B cell (primary cell): ENCODE data around the gene RAPGEF1. TPM values are rescaled to one million over a fixed set of nuclear protein-coding genes. Genes with fewer than 3 reads are reported as not detected.

Experiments
- ATAC-seq: fragments of 200-7000 bp; cut with Tn5 transposase; one replicate; pipeline ENCODE4 v1.10.0; 2021; ENCODE audit warnings: low read depth, mild to moderate bottlenecking, moderate number of reproducible peaks, moderate library complexity
- CTCF ChIA-PET: fragments of 350-600 bp; sonication (Branson Sonifier 250); formaldehyde crosslinking; loops from one replicate; lab custom pipeline; 2021; ENCODE audit warnings: antibody characterized with exemption, inconsistent platforms; lab: Charles Lee
- POLR2A ChIA-PET: fragments of 350-600 bp; sonication (Branson Sonifier 250); formaldehyde crosslinking; loops from one replicate; lab custom pipeline; 2021; ENCODE audit warnings: antibody characterized with exemption; lab: Charles Lee
- DNase-seq: peaks from one replicate; pipeline ENCODE4 v3.0.0; 2013
- H2AFZ ChIP-seq: 2 replicates; pipeline ENCODE4 v1.6.1; 2012; ENCODE audit warnings: mild to moderate bottlenecking, low read depth, low read length; ENCODE audit not compliant: insufficient read depth, poor library complexity, severe bottlenecking
- H3K27ac ChIP-seq, 2 donors: 1 replicate in 1 of 2; 2 replicates in 1 of 2; pipeline ENCODE4 v1.5.1; 2012 to 2013; ENCODE audit warnings: low read length in 2 of 2, mild to moderate bottlenecking in 2 of 2, moderate library complexity in 1 of 2
- H3K27me3 ChIP-seq, 4 experiments: fragments of 200-600 bp in 1 of 4; sonication (generic) in 1 of 4; replicated peaks in 1 of 4; 1 replicate in 2 of 4; 2 replicates in 2 of 4; pipeline versions ENCODE4 v1.6.1 to v1.7.0; 2013 to 2016; ENCODE audit warnings: low read length in 3 of 4, mild to moderate bottlenecking in 2 of 4, mixed read lengths in 1 of 4, moderate library complexity in 1 of 4; ENCODE audit not compliant: insufficient read depth in 4 of 4, control insufficient read depth in 3 of 4; ENCODE audit errors: control extremely low read depth in 1 of 4
- H3K36me3 ChIP-seq, 2 experiments: replicated peaks in 1 of 2; 1 replicate in 1 of 2; 2 replicates in 1 of 2; pipeline versions ENCODE4 v1.6.1 to v1.7.1; 2013; ENCODE audit warnings: low read length in 1 of 2; ENCODE audit not compliant: insufficient read depth in 2 of 2, control insufficient read depth in 1 of 2; ENCODE audit errors: control extremely low read depth in 1 of 2, extremely low read depth in 1 of 2
- H3K4me1 ChIP-seq, 2 donors: fragments of 200-600 bp in 1 of 2; sonication (generic) in 1 of 2; 1 replicate in 1 of 2; 2 replicates in 1 of 2; pipeline versions ENCODE4 v1.5.1 to v1.6.1; 2013 to 2017; ENCODE audit warnings: low read length in 2 of 2; ENCODE audit not compliant: control insufficient read depth in 2 of 2, insufficient read depth in 2 of 2
- H3K4me2 ChIP-seq: replicated peaks from 2 replicates; pipeline ENCODE3; 2012; ENCODE audit warnings: mild to moderate bottlenecking, low read depth, low read length; ENCODE audit not compliant: poor library complexity, severe bottlenecking
- H3K4me3 ChIP-seq, 5 experiments: fragments of 200-600 bp in 1 of 5; sonication (generic) in 1 of 5; 1 replicate in 3 of 5; 2 replicates in 2 of 5; pipeline versions ENCODE4 v1.5.1 to v1.7.0; 2011 to 2016; ENCODE audit warnings: low read length in 4 of 5, mild to moderate bottlenecking in 4 of 5, low read depth in 2 of 5, control low read depth in 1 of 5, moderate library complexity in 1 of 5; ENCODE audit not compliant: insufficient read depth in 1 of 5; ENCODE audit errors: control extremely low read depth in 1 of 5, extremely low read depth in 1 of 5
- H3K79me2 ChIP-seq: fragments of 200-600 bp; sonication (generic); one replicate; pipeline ENCODE4 v1.6.0; 2016; ENCODE audit warnings: low read length; ENCODE audit not compliant: control insufficient read depth, insufficient read depth
- H3K9ac ChIP-seq: fragments of 200-600 bp; sonication (generic); 2 replicates; pipeline ENCODE4 v1.6.1; 2017; ENCODE audit warnings: mild to moderate bottlenecking, low read length, moderate library complexity
- H3K9me3 ChIP-seq, 3 donors: one replicate each; pipeline versions ENCODE4 v1.6.1 to v1.7.1; 2013; ENCODE audit warnings: low read length in 2 of 3; ENCODE audit not compliant: control insufficient read depth in 2 of 3, insufficient read depth in 1 of 3; ENCODE audit errors: control extremely low read depth in 1 of 3
- H4K20me1 ChIP-seq: 2 replicates; pipeline ENCODE4 v1.6.0; 2012; ENCODE audit warnings: mild to moderate bottlenecking, low read length; ENCODE audit not compliant: insufficient read depth, control insufficient read depth, poor library complexity, severe bottlenecking
- H3K27ac Mint-ChIP-seq: one replicate; pipeline ENCODE4 v1.8.0; 2021; ENCODE audit warnings: mixed read lengths
- H3K27me3 Mint-ChIP-seq: one replicate; pipeline ENCODE4 v1.8.0; 2021; ENCODE audit warnings: mixed read lengths
- H3K4me1 Mint-ChIP-seq: one replicate; pipeline ENCODE4 v1.8.0; 2021; ENCODE audit warnings: mixed read lengths
- H3K4me3 Mint-ChIP-seq: one replicate; pipeline ENCODE4 v1.8.0; 2021; ENCODE audit warnings: mixed read lengths
- H3K9me3 Mint-ChIP-seq: one replicate; pipeline ENCODE4 v1.8.0; 2022; ENCODE audit warnings: mixed read lengths; ENCODE audit not compliant: insufficient read depth
- CTCF ChIP-seq: fragments of 200-600 bp; IDR thresholded peaks from one replicate; pipeline ENCODE4 v1.8.0; 2022; ENCODE audit warnings: antibody characterized with exemption, mild to moderate bottlenecking
- EZH2 ChIP-seq: IDR thresholded peaks from 2 replicates; pipeline ENCODE4 v1.6.1; 2012; ENCODE audit warnings: borderline replicate concordance, low read depth, mild to moderate bottlenecking, moderate library complexity, low read length; ENCODE audit not compliant: insufficient read depth, poor library complexity, severe bottlenecking
- WGBS: methylation state at CpG from one replicate; pipeline ENCODE4 v1.1.5; 2013; ENCODE audit warnings: missing lambda C conversion rate; ENCODE audit not compliant: insufficient coverage; 5-methylcytosine and 5-hydroxymethylcytosine counted together
- intact Hi-C: fragments of 100-400 bp; cut with micrococcal nuclease; formaldehyde crosslinking; loops from one replicate; pipeline ENCODE4 v1.10.0; 2022
- polyA plus RNA-seq: library from polyadenylated mRNA; depleted of rRNA; stranded (reverse); fragments of >200 nt; gene quantifications from 2 replicates; pipeline ENCODE4 v1.2.3, GENCODE V29; 2012
- total RNA-seq, 2 donors: library from RNA; stranded (reverse); fragments of 120-200 nt in 1 of 2; gene quantifications; 1 replicate in 1 of 2; 2 replicates in 1 of 2; pipeline versions ENCODE4 v1.2.3 to v1.2.4, GENCODE V29; 2013 to 2022

The RAPGEF1 gene
- total and polyA plus RNA-seq, 2 donors (not counting 1 experiment from before 2014, with no cell fraction given), result 134 to 447 TPM

- ChIA-PET CTCF (interaction anchor here (0.6 to 1.6 kb wide), 3 partner anchors 20 to 532 kb away, joined by 3 to 5 read pairs (median 4); no protein-coding TSS in a partner anchor), POLR2A (no interaction called here)
- peaks cover 100% of the 10 kb centered on the region for H4K20me1 ChIP-seq
- Mint-ChIP-seq H3K27ac (no peak overlapping the region), H3K27me3 (no peaks in the 10 kb centered on the region), H3K4me1 (peaks cover 95% of the 10 kb centered on the region), H3K9me3 (no peaks in the 10 kb centered on the region), H3K4me3 (no peak overlapping the region)
- H3K4me3 ChIP-seq, result no peak overlapping the region
- H3K9me3 ChIP-seq, result no peaks in the 10 kb centered on the region
- peak overlapping the region in 1 of 2 donors; percentile 28 for H3K27ac ChIP-seq
- H3K36me3 ChIP-seq, result no peaks in the 10 kb centered on the region
- no peaks in the 10 kb centered on the region for H3K27me3 ChIP-seq
- H2AFZ ChIP-seq, result no peak overlapping the region
- intact Hi-C loops, result no loop called here
- no peak overlapping the region for H3K9ac ChIP-seq
- ATAC-seq (no peak), DNase-seq (no peak)
- peak overlapping the region; percentile 31 for H3K4me2 ChIP-seq
- TF ChIP-seq CTCF (no peak), EZH2 (no peak)
- H3K79me2 ChIP-seq, result peaks cover 100% of the 10 kb centered on the region
- WGBS, result 63% methylated on average over 1 of the region's 4 CpGs
- peaks cover 85 to 87% of the 10 kb centered on the region in 2 donors for H3K4me1 ChIP-seq
Measured at GRCh38 chr9:131704988-131705387, 34.9 kb downstream of the RAPGEF1 start.

- Histone ChIP-seq H2AFZ (no peak overlapping the region), H3K27me3 (no peaks in the 10 kb centered on the region), H3K4me3 (no peak overlapping the region), H4K20me1 (peaks cover 99% of the 10 kb centered on the region), H3K4me1 (peaks cover 82 to 87% of the 10 kb centered on the region in 2 donors), H3K9me3 (no peaks in the 10 kb centered on the region), H3K9ac (no peak overlapping the region), H3K36me3 (no peaks in the 10 kb centered on the region), H3K4me2 (peak overlapping the region; percentile 31), H3K79me2 (peaks cover 100% of the 10 kb centered on the region), H3K27ac (peak overlapping the region in 1 of 2 donors; percentile 28)
- ChIA-PET CTCF (interaction anchor here (1.6 kb wide), 1 partner anchor 21 kb away, joined by 3 read pairs; no protein-coding TSS in a partner anchor), POLR2A (no interaction called here)
- Mint-ChIP-seq H3K4me1 (peaks cover 95% of the 10 kb centered on the region), H3K27me3 (no peaks in the 10 kb centered on the region), H3K9me3 (no peaks in the 10 kb centered on the region), H3K4me3 (peak overlapping the region; percentile 64), H3K27ac (peak overlapping the region; percentile 64)
- DNase-seq (no peak), ATAC-seq (no peak)
- TF ChIP-seq EZH2, result no peak
- WGBS, result 93% methylated on average over 4 of the region's 5 CpGs
- intact Hi-C loops, result no loop called here
Measured at GRCh38 chr9:131704141-131704983, 35.5 kb downstream of the RAPGEF1 start.
